ENCODE data around the gene RNF126.

RNF126 gene

DNA sequence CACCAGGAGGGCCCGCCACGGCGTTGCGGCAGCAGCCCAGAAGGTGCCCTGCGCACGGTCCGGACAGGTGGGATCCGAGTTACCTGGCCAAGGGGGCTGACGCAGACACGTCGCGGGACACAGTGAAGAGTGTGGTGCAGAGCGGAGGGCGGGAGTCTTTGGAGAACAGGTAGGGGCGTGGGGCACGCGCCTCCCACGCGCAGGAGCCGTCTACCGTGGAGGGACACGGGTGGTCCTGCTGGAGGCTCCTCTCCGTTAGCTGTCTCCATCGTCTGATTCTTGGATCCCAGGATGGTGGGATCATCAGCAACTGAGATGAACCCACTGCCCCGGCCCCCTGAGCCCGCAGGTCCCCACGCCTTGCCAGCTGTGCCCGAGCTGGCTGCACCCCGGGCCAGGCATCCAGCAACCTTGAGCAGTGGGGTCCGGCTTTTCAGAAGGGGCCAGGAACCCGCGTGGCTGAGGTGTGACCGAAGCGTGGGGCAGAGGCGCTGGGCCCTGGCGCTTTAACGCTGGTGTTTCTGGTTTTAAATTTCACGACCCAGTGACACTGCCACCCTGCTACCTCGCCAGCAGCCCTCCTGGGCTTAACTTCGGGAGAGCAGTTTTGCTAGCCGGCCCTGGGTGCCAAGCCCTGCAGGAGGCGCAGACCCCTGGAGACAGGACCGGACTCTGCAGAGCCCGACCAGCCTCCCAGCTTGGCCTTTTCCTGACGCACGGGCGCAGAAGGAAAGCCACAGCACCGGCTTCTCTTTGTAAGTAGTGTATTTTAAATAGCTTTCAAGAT is 16.0 kb downstream of the RNF126 start:
- H3K9me3 ChIP-seq (ENCODE audit: control insufficient read depth, low read length): no peaks in the 10 kb centered on the region
- H3K27me3 ChIP-seq (ENCODE audit: control insufficient read depth, insufficient read depth, low read length): no peaks in the 10 kb centered on the region
- no peak overlapping the region for H3K9ac ChIP-seq (ENCODE audit: low read length)
- H3K4me1 ChIP-seq (ENCODE audit: control insufficient read depth, insufficient read depth, low read length): no peaks in the 10 kb centered on the region
- no peaks in the 10 kb centered on the region for H3K36me3 ChIP-seq (ENCODE audit: control insufficient read depth, insufficient read depth, low read length)
- H3K4me3 ChIP-seq (ENCODE audit: low read length): no peak overlapping the region

DNA sequence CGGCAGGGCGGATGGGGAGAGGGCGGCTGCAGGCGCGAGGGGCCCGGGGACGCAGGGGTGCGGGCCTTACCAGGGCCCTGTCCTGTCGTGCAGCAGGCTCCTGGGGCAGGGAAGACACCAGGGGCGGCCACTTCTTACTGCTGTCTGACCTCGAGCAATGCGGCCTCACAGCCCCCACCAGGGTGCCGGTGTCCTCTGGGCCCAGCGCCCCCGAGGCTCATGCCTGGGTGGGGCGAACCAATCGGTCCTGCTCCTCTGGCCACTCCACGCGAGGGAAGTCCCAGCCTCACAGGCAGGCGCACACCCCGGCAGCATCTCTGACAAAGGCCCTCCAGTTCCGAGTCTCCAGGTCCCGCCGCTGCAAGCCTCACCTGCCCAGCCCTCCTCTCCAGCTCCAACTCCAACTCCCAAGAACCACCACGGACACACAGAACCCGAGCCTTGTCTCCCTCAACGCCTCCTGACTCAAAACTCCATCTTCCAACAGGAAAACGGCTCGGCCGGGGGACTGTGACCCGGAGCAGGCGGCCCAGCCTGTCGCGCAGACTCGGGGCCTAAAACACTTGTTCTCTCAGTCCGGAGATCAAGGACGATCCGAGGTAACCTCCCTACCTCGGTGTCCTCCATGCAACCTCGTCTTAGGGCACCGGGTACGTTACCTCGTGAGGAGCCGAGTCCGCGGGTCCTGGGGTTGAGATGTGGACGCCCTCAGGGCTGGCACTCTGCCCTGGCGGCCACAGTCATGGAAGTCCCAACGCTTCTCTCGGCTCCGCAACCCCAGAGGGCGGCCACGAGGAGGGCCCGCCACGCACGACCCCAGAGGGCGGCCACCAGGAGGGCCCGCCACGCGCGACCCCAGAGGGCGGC is 16.9 kb downstream of the RNF126 start:
- Histone ChIP-seq H3K4me1 (ENCODE audit: control insufficient read depth, insufficient read depth, low read length) (no peaks in the 10 kb centered on the region), H3K9ac (ENCODE audit: low read length) (no peak overlapping the region), H3K27me3 (ENCODE audit: control insufficient read depth, insufficient read depth, low read length) (no peaks in the 10 kb centered on the region), H3K4me3 (ENCODE audit: low read length) (no peak overlapping the region), H3K36me3 (ENCODE audit: control insufficient read depth, insufficient read depth, low read length) (no peaks in the 10 kb centered on the region), H3K9me3 (ENCODE audit: control insufficient read depth, low read length) (no peaks in the 10 kb centered on the region)

DNA sequence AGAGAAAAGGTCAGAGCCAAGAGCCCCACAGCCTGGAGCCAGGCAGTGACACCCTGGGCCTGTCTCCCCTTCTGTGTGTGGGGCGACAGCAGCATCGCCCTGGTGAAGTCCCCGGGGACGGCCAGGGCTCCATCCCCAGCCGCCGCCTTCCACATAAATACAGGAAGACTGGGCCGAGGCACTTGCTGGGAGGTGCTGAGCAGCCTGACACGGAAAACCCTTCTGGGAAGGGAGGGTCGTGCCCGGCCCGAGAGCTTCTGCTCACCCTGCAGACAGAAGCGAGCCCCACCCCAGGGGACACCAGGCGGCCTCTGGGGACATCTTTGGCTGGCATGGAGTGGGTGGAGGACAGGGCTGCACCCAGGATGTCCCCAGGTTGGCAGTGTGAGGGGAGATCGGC is 18.2 kb downstream of the RNF126 start:
- Histone ChIP-seq H3K4me1 (ENCODE audit: control insufficient read depth, insufficient read depth, low read length) (peaks cover 4% of the 10 kb centered on the region), H3K36me3 (ENCODE audit: control insufficient read depth, insufficient read depth, low read length) (no peaks in the 10 kb centered on the region), H3K27me3 (ENCODE audit: control insufficient read depth, insufficient read depth, low read length) (no peaks in the 10 kb centered on the region), H3K4me3 (ENCODE audit: low read length) (no peak overlapping the region), H3K9me3 (ENCODE audit: control insufficient read depth, low read length) (no peaks in the 10 kb centered on the region), H3K9ac (ENCODE audit: low read length) (no peak overlapping the region)

DNA sequence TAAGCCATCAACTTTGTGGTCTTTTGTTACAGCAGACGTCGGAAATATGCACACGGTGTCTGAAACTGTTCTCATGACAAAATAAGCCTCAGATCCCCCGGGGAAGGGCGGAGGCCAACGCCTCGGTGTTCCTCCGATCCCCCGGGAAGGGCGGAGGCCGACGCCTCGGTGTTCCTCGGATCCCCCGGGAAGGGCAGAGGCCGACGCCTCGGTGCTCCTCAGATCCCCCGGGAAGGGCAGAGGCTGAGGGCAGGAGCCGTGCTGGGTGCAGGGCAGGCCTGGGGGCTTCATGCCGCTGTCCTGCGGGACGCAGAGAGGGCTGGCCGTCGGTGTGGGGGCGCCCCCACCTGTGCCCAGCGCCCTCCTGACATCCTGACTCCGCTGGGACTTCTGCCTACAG is 18.7 kb downstream of the RNF126 start:
- no peak overlapping the region for H3K4me3 ChIP-seq (ENCODE audit: low read length)
- no peaks in the 10 kb centered on the region for H3K36me3 ChIP-seq (ENCODE audit: control insufficient read depth, insufficient read depth, low read length)
- H3K4me1 ChIP-seq (ENCODE audit: control insufficient read depth, insufficient read depth, low read length): peaks cover 6% of the 10 kb centered on the region
- H3K9me3 ChIP-seq (ENCODE audit: control insufficient read depth, low read length): no peaks in the 10 kb centered on the region
- no peak overlapping the region for H3K9ac ChIP-seq (ENCODE audit: low read length)
- H3K27me3 ChIP-seq (ENCODE audit: control insufficient read depth, insufficient read depth, low read length): no peaks in the 10 kb centered on the region

DNA sequence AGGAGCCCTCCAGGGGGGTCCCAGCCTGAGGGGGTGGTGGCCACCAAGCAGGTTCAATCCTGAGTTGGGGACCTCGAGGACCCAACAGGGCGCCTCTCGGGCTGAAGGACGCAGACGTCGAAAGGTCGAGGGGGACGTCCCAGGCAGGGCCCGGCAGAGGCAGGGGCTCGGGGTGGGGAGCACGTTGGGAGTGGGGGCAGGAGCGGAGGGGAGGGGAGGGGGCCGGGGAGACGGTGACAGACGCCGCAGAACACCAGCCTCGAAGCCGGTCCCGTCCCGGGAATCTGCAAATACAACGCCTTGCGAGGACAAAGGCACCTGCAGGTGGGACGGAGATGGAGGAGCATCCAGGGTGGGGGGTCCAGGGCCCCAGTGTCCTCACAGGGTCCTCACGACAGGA is 19.3 kb downstream of the RNF126 start:
- no peaks in the 10 kb centered on the region for H3K36me3 ChIP-seq (ENCODE audit: control insufficient read depth, insufficient read depth, low read length)
- H3K9me3 ChIP-seq (ENCODE audit: control insufficient read depth, low read length): no peaks in the 10 kb centered on the region
- no peak overlapping the region for H3K9ac ChIP-seq (ENCODE audit: low read length)
- peaks cover 12% of the 10 kb centered on the region for H3K4me1 ChIP-seq (ENCODE audit: control insufficient read depth, insufficient read depth, low read length)
- H3K27me3 ChIP-seq (ENCODE audit: control insufficient read depth, insufficient read depth, low read length): no peaks in the 10 kb centered on the region
- no peak overlapping the region for H3K4me3 ChIP-seq (ENCODE audit: low read length)

DNA sequence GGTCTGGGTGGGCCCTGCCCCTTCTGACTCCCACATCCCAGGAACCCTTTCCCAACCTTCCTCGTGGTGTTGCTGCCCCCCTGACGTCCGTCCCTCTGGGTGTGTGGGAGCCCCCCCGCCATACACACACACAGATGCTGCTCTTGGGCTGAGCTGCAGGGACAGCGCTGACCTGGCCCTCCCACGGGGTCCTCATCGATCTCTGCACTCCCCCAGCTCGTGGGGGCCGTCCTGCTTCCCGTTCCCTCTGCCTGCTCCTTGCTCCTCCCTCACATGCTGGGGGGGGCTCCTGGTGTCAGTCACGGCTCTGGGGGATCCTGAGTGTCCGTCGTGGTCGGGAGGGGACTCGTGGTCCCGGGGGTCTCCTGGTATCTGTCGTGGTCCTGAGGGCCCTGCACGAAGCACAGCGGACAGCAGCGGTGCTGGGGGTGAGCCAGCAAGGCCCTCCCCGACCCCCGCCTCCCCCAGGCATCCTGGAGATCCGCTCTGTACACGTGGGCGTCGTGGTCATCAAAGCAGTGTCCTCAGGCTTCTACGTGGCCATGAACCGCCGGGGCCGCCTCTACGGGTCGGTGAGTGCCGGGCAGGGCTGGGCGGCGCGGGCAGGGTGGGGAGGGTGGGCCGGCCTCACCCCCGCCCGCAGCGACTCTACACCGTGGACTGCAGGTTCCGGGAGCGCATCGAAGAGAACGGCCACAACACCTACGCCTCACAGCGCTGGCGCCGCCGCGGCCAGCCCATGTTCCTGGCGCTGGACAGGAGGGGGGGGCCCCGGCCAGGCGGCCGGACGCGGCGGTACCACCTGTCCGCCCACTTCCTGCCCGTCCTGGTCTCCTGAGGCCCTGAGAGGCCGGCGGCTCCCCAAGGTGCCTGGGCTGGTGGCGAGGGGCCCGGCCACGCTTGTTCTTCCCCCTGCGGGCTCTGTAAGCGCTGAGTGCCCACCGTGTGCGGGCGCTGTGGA is 20.0 kb downstream of the RNF126 start:
- H3K4me3 ChIP-seq (ENCODE audit: low read length): no peak overlapping the region
- no peaks in the 10 kb centered on the region for H3K9me3 ChIP-seq (ENCODE audit: control insufficient read depth, low read length)
- H3K9ac ChIP-seq (ENCODE audit: low read length): no peak overlapping the region
- H3K36me3 ChIP-seq (ENCODE audit: control insufficient read depth, insufficient read depth, low read length): no peaks in the 10 kb centered on the region
- peaks cover 12% of the 10 kb centered on the region for H3K4me1 ChIP-seq (ENCODE audit: control insufficient read depth, insufficient read depth, low read length)
- H3K27me3 ChIP-seq (ENCODE audit: control insufficient read depth, insufficient read depth, low read length): no peaks in the 10 kb centered on the region

DNA sequence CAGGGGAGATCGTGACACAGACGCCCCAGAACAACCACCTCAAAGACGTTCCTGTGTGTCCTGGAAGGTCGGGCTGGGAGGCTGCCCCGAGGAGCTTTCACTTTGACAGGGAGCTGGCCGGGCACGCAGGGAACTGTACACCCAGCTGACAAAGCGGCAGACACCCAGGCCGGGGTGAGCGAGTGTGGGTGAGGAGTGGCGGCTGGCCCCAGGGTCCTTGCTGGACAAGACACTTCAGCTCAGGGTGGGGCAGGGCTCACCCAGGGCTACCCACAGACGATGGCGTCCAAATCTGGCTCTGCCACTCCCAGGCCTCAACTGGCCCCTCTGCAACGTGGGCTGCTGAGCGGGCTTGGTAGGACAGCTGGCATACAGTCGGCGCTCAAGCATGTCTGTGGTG is 21.3 kb downstream of the RNF126 start:
- Histone ChIP-seq H3K4me1 (ENCODE audit: control insufficient read depth, insufficient read depth, low read length) (peaks cover 12% of the 10 kb centered on the region), H3K27me3 (ENCODE audit: control insufficient read depth, insufficient read depth, low read length) (no peaks in the 10 kb centered on the region), H3K36me3 (ENCODE audit: control insufficient read depth, insufficient read depth, low read length) (no peaks in the 10 kb centered on the region), H3K9me3 (ENCODE audit: control insufficient read depth, low read length) (no peaks in the 10 kb centered on the region), H3K9ac (ENCODE audit: low read length) (no peak overlapping the region), H3K4me3 (ENCODE audit: low read length) (no peak overlapping the region)

DNA sequence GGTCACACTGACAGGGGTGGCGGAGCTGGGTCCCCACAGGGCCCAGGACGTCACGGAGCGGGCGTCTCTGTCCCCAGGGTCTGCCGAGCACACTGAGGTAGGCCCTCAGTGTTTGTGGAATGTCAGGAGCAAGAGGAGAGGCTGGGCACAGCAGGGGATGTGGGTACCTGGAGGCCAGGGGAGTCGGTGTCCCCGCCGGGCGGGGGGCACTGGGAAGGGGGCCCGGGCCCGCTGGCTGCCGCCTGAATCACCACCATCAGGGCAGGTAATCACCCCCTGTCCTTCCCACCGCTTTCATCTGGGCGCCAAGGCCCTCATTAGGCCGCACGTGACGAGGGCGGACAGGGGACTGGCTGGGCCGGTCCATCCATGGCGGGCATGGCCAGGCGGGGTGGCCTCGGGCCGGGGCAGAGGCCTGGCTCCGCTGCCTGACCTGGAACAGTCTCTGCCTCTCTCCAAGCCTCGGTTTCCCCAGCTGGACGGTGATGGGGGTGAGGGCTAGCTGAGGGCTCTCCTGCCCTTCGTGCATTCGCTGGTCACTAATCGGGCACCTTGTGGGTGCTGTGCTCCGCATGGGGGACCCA is 22.3 kb downstream of the RNF126 start:
- Histone ChIP-seq H3K9me3 (ENCODE audit: control insufficient read depth, low read length) (no peaks in the 10 kb centered on the region), H3K4me1 (ENCODE audit: control insufficient read depth, insufficient read depth, low read length) (peaks cover 12% of the 10 kb centered on the region), H3K9ac (ENCODE audit: low read length) (no peak overlapping the region), H3K27me3 (ENCODE audit: control insufficient read depth, insufficient read depth, low read length) (no peaks in the 10 kb centered on the region), H3K4me3 (ENCODE audit: low read length) (no peak overlapping the region), H3K36me3 (ENCODE audit: control insufficient read depth, insufficient read depth, low read length) (no peaks in the 10 kb centered on the region)

DNA sequence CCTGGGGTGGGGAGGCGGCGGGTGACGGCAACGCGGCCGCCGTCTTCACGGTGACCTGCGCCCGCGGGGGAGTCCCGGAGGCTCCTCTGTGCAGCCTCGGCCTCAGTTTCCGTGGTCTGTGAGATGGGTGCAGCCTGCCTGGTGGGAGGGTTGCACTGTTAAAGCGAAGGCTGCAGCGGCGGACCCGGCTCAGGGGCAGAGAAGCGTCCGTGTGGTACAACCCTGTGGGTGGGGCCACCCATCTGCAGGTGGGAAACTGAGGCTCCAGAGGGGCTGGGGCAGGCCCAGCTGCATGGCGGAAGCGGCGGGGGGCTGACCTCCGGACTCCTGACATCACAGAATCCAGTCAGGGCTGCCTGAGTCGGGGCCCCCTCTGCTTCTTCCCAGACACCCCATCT is 22.9 kb downstream of the RNF126 start:
- Histone ChIP-seq H3K4me1 (ENCODE audit: control insufficient read depth, insufficient read depth, low read length) (peaks cover 12% of the 10 kb centered on the region), H3K36me3 (ENCODE audit: control insufficient read depth, insufficient read depth, low read length) (no peaks in the 10 kb centered on the region), H3K27me3 (ENCODE audit: control insufficient read depth, insufficient read depth, low read length) (no peaks in the 10 kb centered on the region), H3K4me3 (ENCODE audit: low read length) (no peak overlapping the region), H3K9ac (ENCODE audit: low read length) (no peak overlapping the region), H3K9me3 (ENCODE audit: control insufficient read depth, low read length) (no peaks in the 10 kb centered on the region)

DNA sequence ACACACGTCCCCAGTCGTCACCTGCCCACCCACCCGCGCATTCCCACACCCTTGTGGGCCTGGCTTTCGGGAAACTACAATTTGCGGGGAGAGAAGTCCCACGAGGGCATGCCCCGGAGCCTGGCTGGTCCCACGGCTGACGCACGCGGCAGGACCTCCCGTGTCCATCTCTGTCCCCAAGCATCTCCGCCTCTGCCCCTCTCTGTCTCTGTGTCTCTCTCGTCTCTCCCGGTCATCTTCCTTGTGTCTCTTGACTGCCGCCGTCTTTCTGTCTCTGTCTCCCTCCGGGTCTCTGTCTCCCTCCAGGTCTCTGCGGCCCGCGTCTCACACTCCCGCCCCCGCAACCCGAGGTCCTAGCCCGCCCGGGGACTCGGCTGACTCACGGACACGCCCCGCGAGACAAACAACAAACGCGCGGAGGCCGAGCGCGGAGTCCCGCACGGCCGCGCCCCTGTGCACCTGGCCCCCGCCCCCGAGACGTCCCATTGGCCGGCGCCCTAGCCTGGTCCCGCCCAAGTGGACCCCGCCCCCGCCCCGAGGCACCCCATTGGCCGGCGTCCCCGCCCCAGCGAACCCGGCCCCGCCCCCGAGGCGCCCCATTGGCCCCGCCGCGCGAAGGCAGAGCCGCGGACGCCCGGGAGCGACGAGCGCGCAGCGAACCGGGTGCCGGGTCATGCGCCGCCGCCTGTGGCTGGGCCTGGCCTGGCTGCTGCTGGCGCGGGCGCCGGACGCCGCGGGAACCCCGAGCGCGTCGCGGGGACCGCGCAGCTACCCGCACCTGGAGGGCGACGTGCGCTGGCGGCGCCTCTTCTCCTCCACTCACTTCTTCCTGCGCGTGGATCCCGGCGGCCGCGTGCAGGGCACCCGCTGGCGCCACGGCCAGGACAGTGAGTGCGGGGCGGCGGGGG is 23.5 kb downstream of the RNF126 start, which contains the start of gene FGF22:
FGF22 (plus strand) TSS at position 627 of the 908 bp plus-strand sequence; CDS start at position 674, 47 bp downstream.
- no peaks in the 10 kb centered on the region for H3K27me3 ChIP-seq (ENCODE audit: control insufficient read depth, insufficient read depth, low read length)

DNA sequence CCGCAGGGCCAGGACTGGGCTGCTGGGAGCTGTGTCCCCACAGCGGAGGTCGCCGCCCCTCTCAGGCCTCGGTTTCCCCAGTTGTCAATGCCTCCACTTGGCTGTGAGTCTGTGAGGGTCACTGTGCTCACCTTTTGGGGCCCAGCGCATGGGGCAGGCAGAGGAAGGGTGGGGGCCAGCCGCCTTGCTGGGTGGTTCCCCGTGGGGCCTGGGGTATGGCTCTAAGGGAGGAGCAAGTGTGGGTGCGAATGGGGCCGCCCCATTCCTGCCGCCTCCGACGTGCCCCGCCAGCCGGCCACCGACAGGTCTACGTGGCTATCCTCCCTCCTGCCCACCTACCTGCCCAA is 24.1 kb downstream of the RNF126 start:
- no peaks in the 10 kb centered on the region for H3K9me3 ChIP-seq (ENCODE audit: control insufficient read depth, low read length)
- H3K4me1 ChIP-seq (ENCODE audit: control insufficient read depth, insufficient read depth, low read length): peaks cover 19% of the 10 kb centered on the region
- no peaks in the 10 kb centered on the region for H3K36me3 ChIP-seq (ENCODE audit: control insufficient read depth, insufficient read depth, low read length)
- peak overlapping the region; percentile 51 for H3K4me3 ChIP-seq (ENCODE audit: low read length)
- H3K27me3 ChIP-seq (ENCODE audit: control insufficient read depth, insufficient read depth, low read length): no peaks in the 10 kb centered on the region
- no peak overlapping the region for H3K9ac ChIP-seq (ENCODE audit: low read length)

More for the DNA sequence above, 23.5 kb downstream of the RNF126 start, which contains the start of gene FGF22:
- Histone ChIP-seq H3K9me3 (ENCODE audit: control insufficient read depth, low read length) (no peaks in the 10 kb centered on the region), H3K4me3 (ENCODE audit: low read length) (peak within 1 kb of the TSS; percentile 51), H3K4me1 (ENCODE audit: control insufficient read depth, insufficient read depth, low read length) (peaks cover 13% of the 10 kb centered on the region), H3K36me3 (ENCODE audit: control insufficient read depth, insufficient read depth, low read length) (no peaks in the 10 kb centered on the region), H3K9ac (ENCODE audit: low read length) (no peak within 1 kb of the TSS)

Measured in mucosa of stomach (tissue), 1 donor.